ENCODE data around the gene SDE2. TPM values are rescaled to one million over a fixed set of nuclear protein-coding genes. Genes with fewer than 3 reads are reported as not detected.
"Not testable (repeated sequence)": the region's sequence is repeated elsewhere in the genome, so short reads cannot be mapped to it uniquely, and the experiment has no call there.

Gene SDE2
- total RNA-seq, 2 experiments from 2014 or later: 16.6 to 20.9 TPM

DNA sequence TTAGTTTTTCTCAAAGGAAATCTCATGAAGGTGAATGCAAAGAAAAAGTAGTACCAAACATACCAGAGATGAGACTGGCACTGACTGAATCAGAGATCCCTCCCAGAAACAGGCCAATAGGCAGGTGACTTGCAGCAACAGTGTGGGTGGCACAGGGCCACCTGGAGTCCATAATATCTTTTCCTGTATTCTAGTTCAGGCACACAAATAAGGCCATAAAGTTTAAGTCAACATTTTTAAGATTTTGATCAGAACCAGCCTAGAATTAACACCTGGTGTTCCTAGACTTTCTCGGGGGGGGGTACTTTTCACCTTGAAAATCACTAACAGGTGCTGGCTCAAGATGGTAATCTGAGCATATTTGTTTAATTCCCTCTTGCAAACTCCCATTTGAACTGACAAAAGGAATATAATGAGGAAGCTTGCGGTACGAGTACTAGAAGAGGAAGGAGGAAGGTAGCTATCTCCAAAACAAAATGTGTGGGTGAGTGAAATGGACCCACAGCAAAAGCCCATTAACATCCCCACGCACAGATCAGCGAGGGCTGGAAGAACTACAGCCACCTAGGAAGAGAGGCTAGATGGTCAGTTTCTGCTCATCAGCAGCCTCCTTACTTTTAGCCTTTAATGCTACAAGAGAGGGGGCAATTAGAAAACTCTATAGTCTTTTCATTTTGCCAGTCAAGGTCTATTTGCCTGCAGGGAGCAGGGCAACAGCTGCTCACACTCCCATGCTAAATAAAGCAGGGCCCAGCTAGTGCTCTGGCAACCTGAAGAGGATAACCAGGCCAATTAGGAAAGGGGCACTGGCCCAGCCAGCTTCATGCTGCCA, 18.9 kb downstream of the SDE2 start:
- Mint-ChIP-seq H3K36me3 (peaks cover 41% of the 10 kb centered on the region), H3K9me3 (ENCODE audit: low read depth) (peaks cover 3% of the 10 kb centered on the region), H3K4me3 (no peak overlapping the region), H3K27me3 (no peaks in the 10 kb centered on the region), H3K4me1 (peaks cover 21% of the 10 kb centered on the region), H3K27ac (no peak overlapping the region)
- DNase-seq (no peak), ATAC-seq (no peak)
- CTCF ChIA-PET: interaction anchor here (0.9 to 2.1 kb wide), 4 partner anchors 10 to 505 kb away, joined by 3 to 8 read pairs (median 6); no protein-coding TSS in a partner anchor

DNA sequence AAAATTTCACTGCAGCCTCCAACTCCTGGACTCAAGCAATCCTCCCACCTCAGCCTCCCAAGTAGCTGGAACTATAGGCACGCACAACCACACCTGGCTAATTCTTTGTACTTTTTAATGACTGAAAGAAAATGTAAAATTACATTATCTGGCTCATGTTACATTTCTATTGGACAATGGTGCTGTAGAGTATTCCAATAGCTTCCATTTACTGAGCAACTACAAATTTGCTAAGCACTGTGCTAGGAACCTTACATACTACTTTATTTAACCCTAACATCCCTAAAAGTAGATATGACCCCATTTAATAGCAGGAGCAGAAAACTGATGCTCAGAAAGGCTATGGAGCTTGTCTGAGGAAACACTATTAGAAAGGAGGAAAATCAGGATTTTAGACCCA, 19.7 kb downstream of the SDE2 start:
- no peak overlapping the region for H3K27ac Mint-ChIP-seq
- peaks cover 21% of the 10 kb centered on the region for H3K4me1 Mint-ChIP-seq
- DNase-seq: no peak
- H3K9me3 Mint-ChIP-seq (ENCODE audit: low read depth): peaks cover 3% of the 10 kb centered on the region
- CTCF ChIA-PET: interaction anchor here (0.9 to 1.5 kb wide), 4 partner anchors 8 to 503 kb away, joined by 3 to 5 read pairs (median 4); partner anchors contain the start of gene H3-3A
- ATAC-seq: no peak
- no peaks in the 10 kb centered on the region for H3K27me3 Mint-ChIP-seq
- H3K4me3 Mint-ChIP-seq: no peak overlapping the region
- H3K36me3 Mint-ChIP-seq: peaks cover 36% of the 10 kb centered on the region

DNA sequence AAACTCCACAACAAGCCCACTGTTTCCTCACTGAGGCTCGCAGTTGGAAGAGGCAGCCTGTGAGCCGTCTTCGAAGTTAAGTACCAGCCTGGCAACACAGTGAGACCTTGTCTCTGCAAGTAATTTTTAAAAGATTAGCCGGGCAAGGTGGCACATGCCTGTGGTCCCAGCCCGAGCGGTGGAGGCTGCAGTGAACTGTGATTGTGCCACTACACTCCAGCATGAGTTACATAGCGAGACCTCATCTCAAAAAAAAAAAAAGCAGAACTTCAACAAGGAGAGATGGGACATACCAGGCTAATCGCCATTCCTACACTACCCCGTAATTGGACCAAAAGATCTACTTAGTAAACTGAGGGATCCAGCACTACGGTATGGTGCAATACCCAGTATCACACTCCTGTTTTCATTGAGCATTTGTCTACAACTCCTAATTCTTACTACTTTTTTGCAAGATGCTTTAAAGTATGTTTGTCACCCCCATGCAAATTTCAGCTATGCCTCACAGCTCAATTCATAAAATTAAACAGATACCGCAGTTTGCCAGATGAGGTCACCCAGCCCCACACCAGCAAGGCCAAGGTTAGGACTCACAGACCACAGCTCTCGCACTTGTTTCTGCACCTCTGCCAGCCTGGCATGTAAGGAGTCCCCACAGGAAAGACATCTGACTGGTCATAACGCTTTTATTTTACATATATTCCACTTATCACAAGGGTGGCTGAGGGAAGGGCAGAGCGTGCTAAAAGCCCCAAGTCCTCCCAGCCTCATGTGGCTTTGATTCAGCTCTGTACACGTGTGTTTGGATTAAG, 21.0 kb downstream of the SDE2 start:
- Mint-ChIP-seq H3K36me3 (peaks cover 30% of the 10 kb centered on the region), H3K27me3 (no peaks in the 10 kb centered on the region), H3K9me3 (ENCODE audit: low read depth) (peaks cover 3% of the 10 kb centered on the region), H3K4me1 (peaks cover 21% of the 10 kb centered on the region), H3K4me3 (no peak overlapping the region), H3K27ac (no peak overlapping the region)
- DNase-seq (peak; percentile 37), ATAC-seq (no peak)
- CTCF ChIA-PET: interaction anchor here (0.9 to 3.4 kb wide), 9 partner anchors 9 to 504 kb away, joined by 3 to 27 read pairs (median 4); partner anchors contain the start of gene H3-3A

DNA sequence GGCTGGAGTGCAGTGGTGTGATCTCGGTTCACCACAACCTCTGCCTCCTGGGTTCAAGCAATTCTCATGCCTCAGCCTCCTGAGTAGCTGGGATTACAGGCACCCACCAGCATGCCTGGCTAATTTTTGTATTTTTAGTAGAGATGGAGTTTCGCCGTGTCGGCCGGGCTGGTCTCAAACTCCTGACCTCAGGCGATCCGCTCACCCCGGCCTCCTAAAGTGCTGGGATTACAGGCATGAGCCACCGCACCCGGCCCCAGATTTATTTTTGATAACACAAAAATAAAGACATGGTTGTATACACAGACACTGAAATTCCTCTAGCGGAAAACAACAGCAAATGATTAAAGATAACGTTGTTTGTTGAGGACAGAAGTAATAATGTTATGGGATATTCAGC, 24.0 kb downstream of the SDE2 start:
- not testable (repeated sequence) for H3K27me3 Mint-ChIP-seq; DNase-seq; ATAC-seq; H3K9me3 Mint-ChIP-seq (ENCODE audit: low read depth); H3K4me3 Mint-ChIP-seq; H3K27ac Mint-ChIP-seq
- CTCF ChIA-PET: interaction anchor here (0.8 to 5.7 kb wide), 18 partner anchors 9 to 507 kb away, joined by 3 to 49 read pairs (median 3); no protein-coding TSS in a partner anchor
- Mint-ChIP-seq H3K36me3 (peaks cover 11% of the 10 kb centered on the region), H3K4me1 (peaks cover 18% of the 10 kb centered on the region)

DNA sequence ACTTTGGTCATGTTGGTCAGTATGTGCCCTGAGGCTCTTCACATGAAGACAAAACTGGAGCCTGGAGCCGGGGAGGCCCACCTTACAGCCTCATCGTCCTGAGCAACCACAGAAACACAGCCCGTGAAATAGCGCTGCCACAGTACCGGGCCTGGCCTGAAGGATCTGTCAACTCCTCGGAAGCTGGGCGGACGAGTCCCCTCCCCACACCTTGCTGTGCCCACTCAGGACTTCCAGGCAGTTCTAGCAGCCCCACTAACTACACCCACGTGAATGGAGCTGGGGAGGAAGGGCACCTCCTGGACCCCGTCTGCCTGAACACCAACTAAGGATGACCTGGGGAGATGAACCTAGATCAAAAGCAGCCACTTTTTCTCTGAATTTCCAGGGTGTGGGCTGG, 24.7 kb downstream of the SDE2 start:
- Mint-ChIP-seq H3K27ac (no peak overlapping the region), H3K9me3 (ENCODE audit: low read depth) (no peaks in the 10 kb centered on the region), H3K4me3 (no peak overlapping the region), H3K27me3 (no peaks in the 10 kb centered on the region), H3K36me3 (peaks cover 5% of the 10 kb centered on the region), H3K4me1 (peaks cover 18% of the 10 kb centered on the region)
- CTCF ChIA-PET: interaction anchor here (0.8 to 5.7 kb wide), 11 partner anchors 10 to 506 kb away, joined by 3 to 49 read pairs (median 4); no protein-coding TSS in a partner anchor
- ATAC-seq (no peak), DNase-seq (no peak)

DNA sequence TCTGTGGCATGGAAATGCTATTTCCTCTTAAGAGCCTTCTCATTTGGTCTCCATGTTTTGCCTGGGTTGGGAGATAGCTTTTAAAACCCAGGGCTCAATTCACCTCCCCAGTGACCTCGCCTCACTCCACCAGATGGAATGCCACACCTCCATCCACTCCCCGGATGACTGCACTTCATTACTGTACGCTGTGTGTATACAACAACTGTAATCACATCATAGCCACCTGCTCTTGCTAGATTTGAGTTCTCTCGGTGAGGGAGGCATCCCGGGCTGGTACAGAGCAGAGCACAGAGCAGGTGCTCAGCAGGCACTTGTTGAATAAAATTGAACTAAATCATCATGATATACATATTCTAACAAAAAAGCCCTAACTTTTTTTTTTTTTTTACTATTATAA, 26.0 kb downstream of the SDE2 start:
- DNase-seq: no peak
- Mint-ChIP-seq H3K27me3 (no peaks in the 10 kb centered on the region), H3K9me3 (ENCODE audit: low read depth) (no peaks in the 10 kb centered on the region), H3K4me1 (peaks cover 12% of the 10 kb centered on the region), H3K4me3 (no peak overlapping the region), H3K27ac (no peak overlapping the region), H3K36me3 (peaks cover 3% of the 10 kb centered on the region)
- CTCF ChIA-PET: interaction anchor here (0.9 to 5.7 kb wide), 3 partner anchors 12 to 498 kb away, joined by 3 to 49 read pairs (median 3); partner anchors contain the start of gene PYCR2
- no peak for ATAC-seq

DNA sequence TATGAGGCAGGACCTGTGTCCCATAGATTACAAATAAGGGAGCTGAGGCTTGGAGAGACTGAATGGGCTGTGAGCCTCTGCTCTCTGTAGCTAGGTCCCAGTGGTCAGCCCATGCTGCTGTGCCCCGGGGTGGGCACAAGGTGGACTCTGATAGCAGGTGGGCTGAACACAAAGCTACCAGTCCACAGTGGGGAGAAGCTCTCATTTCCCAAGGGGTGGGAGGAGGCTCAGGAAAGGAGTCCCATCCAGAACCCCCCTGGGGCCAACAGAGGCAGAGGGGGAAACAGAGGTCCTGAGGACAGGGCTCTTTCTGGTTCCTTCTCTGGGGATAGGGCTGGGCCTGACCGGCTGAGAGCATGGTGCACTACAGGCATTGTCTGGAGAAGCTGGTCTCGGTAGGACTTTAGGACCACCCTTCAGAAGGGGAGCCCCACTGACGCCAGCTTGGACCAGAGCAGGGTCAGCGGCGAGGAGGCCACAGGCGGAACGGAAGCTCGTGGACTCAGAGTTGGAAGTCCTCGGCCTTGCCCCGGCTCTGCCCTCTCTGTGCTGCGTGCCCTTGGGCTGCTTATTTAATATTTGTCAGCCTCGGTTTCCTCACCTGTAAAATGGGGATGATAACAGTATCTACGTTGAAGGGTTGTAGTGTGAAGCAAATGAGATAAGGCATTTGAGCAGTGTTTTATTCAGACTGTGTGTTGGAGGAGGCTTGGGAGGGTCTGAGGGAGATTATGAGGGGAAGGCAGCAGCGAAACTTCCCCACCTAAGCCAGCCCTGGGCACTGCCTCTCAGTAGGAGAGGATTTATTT, 26.6 kb downstream of the SDE2 start:
- H3K4me1 Mint-ChIP-seq: peaks cover 7% of the 10 kb centered on the region
- no peaks in the 10 kb centered on the region for H3K9me3 Mint-ChIP-seq (ENCODE audit: low read depth)
- CTCF ChIA-PET: interaction anchor here (0.8 to 5.7 kb wide), 4 partner anchors 10 to 497 kb away, joined by 3 to 49 read pairs (median 4); partner anchors contain the start of gene PYCR2
- H3K27me3 Mint-ChIP-seq: no peaks in the 10 kb centered on the region
- DNase-seq: no peak
- no peak overlapping the region for H3K4me3 Mint-ChIP-seq
- peaks cover 3% of the 10 kb centered on the region for H3K36me3 Mint-ChIP-seq
- no peak overlapping the region for H3K27ac Mint-ChIP-seq
- no peak for ATAC-seq

DNA sequence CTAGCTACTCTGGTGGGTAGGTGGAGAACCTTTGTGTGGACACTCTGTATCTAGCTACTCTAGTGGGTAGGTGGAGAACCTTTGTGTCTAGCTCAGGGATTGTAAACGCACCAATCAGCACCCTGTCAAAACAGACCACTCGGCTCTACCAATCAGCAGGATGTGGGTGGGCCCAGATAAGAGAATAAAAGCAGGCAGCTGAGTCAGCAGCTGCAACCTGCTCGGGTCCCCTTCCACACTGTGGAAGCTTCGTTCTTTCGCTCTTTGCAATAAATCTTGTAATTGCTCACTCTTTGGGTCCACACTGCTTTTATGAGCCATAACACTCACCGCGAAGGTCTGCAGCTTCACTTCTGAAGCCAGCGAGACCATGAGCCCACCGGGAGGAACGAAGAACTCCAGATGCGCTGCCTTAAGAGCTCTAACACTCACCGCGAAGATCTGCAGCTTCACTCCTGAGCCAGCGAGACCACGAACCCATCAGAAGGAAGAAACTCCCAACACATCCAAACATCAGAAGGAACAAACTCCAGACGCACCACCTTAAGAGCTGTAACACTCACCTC, 28.5 kb downstream of the SDE2 start:
- H3K4me1 Mint-ChIP-seq: not testable (repeated sequence)

DNA sequence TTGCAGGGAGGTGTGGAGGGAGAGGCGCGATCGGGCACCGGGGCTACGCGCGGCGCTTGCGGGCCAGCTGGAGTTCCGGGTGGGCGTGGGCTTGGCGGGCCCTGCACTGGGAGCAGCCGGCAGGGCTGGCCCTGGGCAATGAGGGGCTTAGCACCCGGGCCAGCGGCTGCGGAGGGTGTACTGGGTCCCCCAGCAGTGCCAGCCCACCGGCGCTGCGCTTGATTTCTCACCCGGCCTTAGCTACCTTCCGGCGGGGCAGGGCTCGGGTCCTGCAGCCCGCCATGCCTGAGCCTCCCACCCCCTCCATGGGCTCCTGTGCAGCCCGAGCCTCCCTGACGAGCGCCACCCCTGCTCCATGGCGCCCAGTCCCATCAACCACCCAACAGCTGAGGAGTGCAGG, 29.4 kb downstream of the SDE2 start:
- H3K36me3 Mint-ChIP-seq; H3K9me3 Mint-ChIP-seq (ENCODE audit: low read depth); H3K27ac Mint-ChIP-seq; ATAC-seq; H3K4me3 Mint-ChIP-seq; H3K27me3 Mint-ChIP-seq; DNase-seq; CTCF ChIA-PET; H3K4me1 Mint-ChIP-seq: not testable (repeated sequence)

More for the DNA sequence above, 28.5 kb downstream of the SDE2 start:
- not testable (repeated sequence) for H3K4me3 Mint-ChIP-seq; ATAC-seq; H3K9me3 Mint-ChIP-seq (ENCODE audit: low read depth); DNase-seq; H3K27me3 Mint-ChIP-seq; H3K27ac Mint-ChIP-seq; H3K36me3 Mint-ChIP-seq
- CTCF ChIA-PET: interaction anchor here (1.0 to 1.2 kb wide), 2 partner anchors 8 to 26 kb away, joined by 3 to 5 read pairs; no protein-coding TSS in a partner anchor

DNA sequence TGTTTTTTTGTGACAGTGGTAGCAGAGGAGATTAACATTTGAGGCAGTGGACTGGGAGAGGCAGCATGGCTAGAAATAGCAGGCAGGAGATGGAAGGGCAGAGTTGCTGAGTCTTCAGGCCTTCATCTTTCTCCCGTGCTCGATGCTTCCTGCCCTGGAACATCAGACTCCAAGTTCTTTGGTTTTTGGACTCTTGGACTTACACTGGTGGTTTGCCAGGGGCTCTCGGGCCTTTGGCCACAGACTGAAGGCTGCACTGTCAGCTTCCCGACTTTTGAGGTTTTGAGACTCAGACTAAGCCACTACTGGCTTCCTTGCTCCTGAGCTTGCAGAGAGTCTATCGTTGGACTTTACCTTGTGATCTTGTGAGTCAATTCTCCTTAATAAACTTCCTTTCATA, 33.9 kb downstream of the SDE2 start:
- no peaks in the 10 kb centered on the region for H3K36me3 Mint-ChIP-seq
- H3K27me3 Mint-ChIP-seq: peaks cover 11% of the 10 kb centered on the region
- H3K4me1 Mint-ChIP-seq: no peaks in the 10 kb centered on the region
- H3K4me3 Mint-ChIP-seq: no peak overlapping the region
- no peak overlapping the region for H3K27ac Mint-ChIP-seq
- DNase-seq: no peak
- ATAC-seq: no peak
- CTCF ChIA-PET: interaction anchor here (0.7 to 0.9 kb wide), 2 partner anchors 13 to 84 kb away, joined by 3 read pairs; no protein-coding TSS in a partner anchor
- no peaks in the 10 kb centered on the region for H3K9me3 Mint-ChIP-seq (ENCODE audit: low read depth)

DNA sequence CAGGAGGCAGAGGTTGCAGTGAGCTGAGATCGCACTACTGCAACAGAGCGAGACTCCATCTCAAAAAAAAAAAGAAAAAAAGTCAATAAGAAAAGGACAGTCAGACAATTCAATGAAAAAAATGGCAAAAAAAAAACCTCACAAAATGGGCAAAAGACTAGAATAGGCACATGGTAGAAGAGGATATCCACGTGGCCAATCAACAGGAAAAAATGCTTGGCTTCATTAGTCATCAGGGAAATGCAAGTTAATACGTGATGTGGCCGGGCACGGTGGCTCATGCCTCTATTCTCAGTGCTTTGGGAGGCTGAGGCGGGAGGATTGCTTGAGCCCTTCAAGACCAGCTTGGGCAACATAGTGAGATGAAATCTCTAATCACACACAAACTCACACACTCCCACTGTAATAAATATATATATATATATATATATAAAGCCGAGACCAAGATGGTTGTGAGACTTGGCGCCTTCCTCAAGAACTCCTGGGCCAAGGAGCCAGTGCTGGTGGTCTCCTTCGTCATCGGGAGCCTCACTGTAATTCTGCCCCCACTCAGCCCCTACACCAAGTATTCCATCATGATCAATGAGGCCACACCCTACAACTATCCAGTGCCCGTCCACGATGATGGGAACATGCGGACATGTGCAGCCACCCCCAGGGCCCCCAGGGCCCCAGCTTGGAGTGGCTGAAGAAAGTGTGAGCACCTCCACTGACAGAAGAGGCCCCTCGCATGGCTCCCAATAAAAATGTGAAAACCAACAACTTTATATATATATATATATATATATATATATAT, 35.2 kb downstream of the SDE2 start:
- CTCF ChIA-PET: interaction anchor here (0.7 to 2.0 kb wide), 8 partner anchors 11 to 484 kb away, joined by 3 to 5 read pairs (median 3); partner anchors contain the start of gene PYCR2
- Mint-ChIP-seq H3K36me3 (no peaks in the 10 kb centered on the region), H3K27me3 (peaks cover 11% of the 10 kb centered on the region), H3K9me3 (ENCODE audit: low read depth) (no peaks in the 10 kb centered on the region), H3K4me3 (no peak overlapping the region), H3K27ac (no peak overlapping the region), H3K4me1 (no peaks in the 10 kb centered on the region)
- DNase-seq (no peak), ATAC-seq (no peak)
